Subcutaneous adipose tissue (tissue), 4 donors: ENCODE measurements around the gene S1PR1. TPM values are rescaled to one million over a fixed set of nuclear protein-coding genes. Genes with fewer than 3 reads are reported as not detected.

Experiments
- CTCF ChIP-seq: fragments of 450-650 bp; IDR thresholded peaks from one replicate; pipeline ENCODE4 v1.5.1; 2016; ENCODE audit warnings: low read depth, mild to moderate bottlenecking, control low read depth, antibody characterized with exemption, moderate library complexity
- total RNA-seq, 4 donors: library from RNA; depleted of rRNA; stranded (reverse); fragments of >200 nt; gene quantifications; one replicate each; pipeline ENCODE4 v1.1.0, GENCODE V29; 2016

The S1PR1 gene
- total RNA-seq, 4 donors from 2014 or later = 54.4 to 185 (median 117) TPM

GRCh38 chr1:101253976-101254674 is 17.3 kb downstream of the S1PR1 start:
- TF ChIP-seq CTCF = no peak

GRCh38 chr1:101257500-101258325 is 20.9 kb downstream of the S1PR1 start:
- TF ChIP-seq CTCF = no peak

GRCh38 chr1:101259744-101260148 is 22.9 kb downstream of the S1PR1 start:
- no peak for TF ChIP-seq CTCF

GRCh38 chr1:101260556-101261350 is 23.9 kb downstream of the S1PR1 start:
- no peak for TF ChIP-seq CTCF

- no peak for TF ChIP-seq CTCF
Measured at GRCh38 chr1:101261623-101262022, 24.8 kb downstream of the S1PR1 start.

- no peak for TF ChIP-seq CTCF
Measured at GRCh38 chr1:101262060-101262459, 25.2 kb downstream of the S1PR1 start.
